ENCODE results near the gene HDAC11. TPM values are rescaled to one million over a fixed set of nuclear protein-coding genes. Genes with fewer than 3 reads are reported as not detected.
A peak's percentile ranks its signal among the peaks of the same experiment; 100 is the strongest.

The HDAC11 gene
- total and polyA plus RNA-seq, 4 donors: 2.5 to 9.0 (median 3.2) TPM

- Histone ChIP-seq H3K4me1 (ENCODE audit: control insufficient read depth in 4 of 4, insufficient read depth in 4 of 4, low read length in 3 of 4) (peaks cover 1 to 13% (median 11%) of the 10 kb centered on the region in 4 donors), H3K27me3 (ENCODE audit: control insufficient read depth in 4 of 4, insufficient read depth in 4 of 4, low read length in 3 of 4) (no peaks in the 10 kb centered on the region), H3K9ac (ENCODE audit: low read depth in 1 of 2, low read length in 2 of 2) (peak overlapping the region; percentile 53 to 58), H3K36me3 (ENCODE audit: control insufficient read depth in 4 of 4, insufficient read depth in 3 of 4, low read depth in 1 of 4, low read length in 3 of 4) (no peaks in the 10 kb centered on the region), H3K4me3 (ENCODE audit: low read depth in 1 of 3, low read length in 3 of 3) (peak overlapping the region; percentile 57 to 97 (median 68)), H3K27ac (ENCODE audit: low read depth in 1 of 2, low read length in 2 of 2) (peak overlapping the region in 1 of 2 donors; percentile 98), H3K9me3 (ENCODE audit: control insufficient read depth in 4 of 4, low read length in 3 of 4) (no peaks in the 10 kb centered on the region)
- WGBS: 10% methylated on average over 7 of the region's 7 CpGs
- DNase-seq (ENCODE audit: low spot score): no peak
- TF ChIP-seq YY1 (IDR thresholded peaks at IDR 0.05): no peak
- TF ChIP-seq, protein P1, sequence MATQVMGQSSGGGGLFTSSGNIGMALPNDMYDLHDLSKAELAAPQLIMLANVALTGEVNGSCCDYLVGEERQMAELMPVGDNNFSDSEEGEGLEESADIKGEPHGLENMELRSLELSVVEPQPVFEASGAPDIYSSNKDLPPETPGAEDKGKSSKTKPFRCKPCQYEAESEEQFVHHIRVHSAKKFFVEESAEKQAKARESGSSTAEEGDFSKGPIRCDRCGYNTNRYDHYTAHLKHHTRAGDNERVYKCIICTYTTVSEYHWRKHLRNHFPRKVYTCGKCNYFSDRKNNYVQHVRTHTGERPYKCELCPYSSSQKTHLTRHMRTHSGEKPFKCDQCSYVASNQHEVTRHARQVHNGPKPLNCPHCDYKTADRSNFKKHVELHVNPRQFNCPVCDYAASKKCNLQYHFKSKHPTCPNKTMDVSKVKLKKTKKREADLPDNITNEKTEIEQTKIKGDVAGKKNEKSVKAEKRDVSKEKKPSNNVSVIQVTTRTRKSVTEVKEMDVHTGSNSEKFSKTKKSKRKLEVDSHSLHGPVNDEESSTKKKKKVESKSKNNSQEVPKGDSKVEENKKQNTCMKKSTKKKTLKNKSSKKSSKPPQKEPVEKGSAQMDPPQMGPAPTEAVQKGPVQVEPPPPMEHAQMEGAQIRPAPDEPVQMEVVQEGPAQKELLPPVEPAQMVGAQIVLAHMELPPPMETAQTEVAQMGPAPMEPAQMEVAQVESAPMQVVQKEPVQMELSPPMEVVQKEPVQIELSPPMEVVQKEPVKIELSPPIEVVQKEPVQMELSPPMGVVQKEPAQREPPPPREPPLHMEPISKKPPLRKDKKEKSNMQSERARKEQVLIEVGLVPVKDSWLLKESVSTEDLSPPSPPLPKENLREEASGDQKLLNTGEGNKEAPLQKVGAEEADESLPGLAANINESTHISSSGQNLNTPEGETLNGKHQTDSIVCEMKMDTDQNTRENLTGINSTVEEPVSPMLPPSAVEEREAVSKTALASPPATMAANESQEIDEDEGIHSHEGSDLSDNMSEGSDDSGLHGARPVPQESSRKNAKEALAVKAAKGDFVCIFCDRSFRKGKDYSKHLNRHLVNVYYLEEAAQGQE (IDR thresholded peaks at IDR 0.05): no peak
- no peak for TF ChIP-seq GABPA (IDR thresholded peaks at IDR 0.05 in 1 of 2, conservative IDR thresholded peaks at IDR 0.05 in 1 of 2)
- TF ChIP-seq HNF4G (IDR thresholded peaks at IDR 0.05): no peak
- no peak for TF ChIP-seq NR2F2 (IDR thresholded peaks at IDR 0.05)
- TF ChIP-seq HNF4A (conservative IDR thresholded peaks at IDR 0.05): no peak
- TF ChIP-seq, protein P2, sequence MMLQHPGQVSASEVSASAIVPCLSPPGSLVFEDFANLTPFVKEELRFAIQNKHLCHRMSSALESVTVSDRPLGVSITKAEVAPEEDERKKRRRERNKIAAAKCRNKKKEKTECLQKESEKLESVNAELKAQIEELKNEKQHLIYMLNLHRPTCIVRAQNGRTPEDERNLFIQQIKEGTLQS (IDR thresholded peaks at IDR 0.05): no peak
- TF ChIP-seq JUND (IDR thresholded peaks at IDR 0.05): no peak
- TF ChIP-seq FOXA1 (IDR thresholded peaks at IDR 0.05): no peak
Measured at GRCh38 chr3:13451301-13451673, 28.8 kb upstream of the HDAC11 start.

- Histone ChIP-seq H3K9me3 (ENCODE audit: control insufficient read depth in 4 of 4, low read length in 3 of 4) (no peaks in the 10 kb centered on the region), H3K27me3 (ENCODE audit: control insufficient read depth in 4 of 4, insufficient read depth in 4 of 4, low read length in 3 of 4) (no peaks in the 10 kb centered on the region), H3K9ac (ENCODE audit: low read depth in 1 of 2, low read length in 2 of 2) (peak overlapping the region in 1 of 2 donors; percentile 54), H3K36me3 (ENCODE audit: control insufficient read depth in 4 of 4, insufficient read depth in 3 of 4, low read depth in 1 of 4, low read length in 3 of 4) (no peaks in the 10 kb centered on the region), H3K4me1 (ENCODE audit: control insufficient read depth in 4 of 4, insufficient read depth in 4 of 4, low read length in 3 of 4) (peaks cover 1 to 13% (median 11%) of the 10 kb centered on the region in 4 donors), H3K27ac (ENCODE audit: low read depth in 1 of 2, low read length in 2 of 2) (peak overlapping the region; percentile 80 to 98), H3K4me3 (ENCODE audit: low read depth in 1 of 3, low read length in 3 of 3) (peak overlapping the region in 2 of 3 donors; percentile 5 to 57)
- DNase-seq (ENCODE audit: low spot score): peak; percentile 49
- WGBS: 18% methylated on average over 12 of the region's 12 CpGs
- TF ChIP-seq TAF1 (conservative IDR thresholded peaks at IDR 0.05): no peak
- TF ChIP-seq, protein P1 (IDR thresholded peaks at IDR 0.05): no peak
- peak; percentile 65 for TF ChIP-seq CTCF (IDR thresholded peaks at IDR 0.05; ENCODE audit: low read depth, low read length, missing input control)
- no peak for TF ChIP-seq SP1 (IDR thresholded peaks at IDR 0.05)
- TF ChIP-seq EGR1 (IDR thresholded peaks at IDR 0.05; ENCODE audit: low read depth in 2 of 2): no peak
- peak; percentile 91 to 94 for TF ChIP-seq RAD21 (IDR thresholded peaks at IDR 0.05)
- TF ChIP-seq NR2F2 (IDR thresholded peaks at IDR 0.05): no peak
- TF ChIP-seq, protein P2 (IDR thresholded peaks at IDR 0.05): no peak
- TF ChIP-seq RXRA (IDR thresholded peaks at IDR 0.05): peak in 1 of 2 donors; percentile 7
- no peak for TF ChIP-seq FOXA2 (IDR thresholded peaks at IDR 0.05)
- peak; percentile 10 to 24 for TF ChIP-seq HNF4A (conservative IDR thresholded peaks at IDR 0.05)
- no peak for TF ChIP-seq FOXA1 (IDR thresholded peaks at IDR 0.05)
- TF ChIP-seq JUND (IDR thresholded peaks at IDR 0.05): no peak
- peak; percentile 57 for TF ChIP-seq YY1 (IDR thresholded peaks at IDR 0.05)
- no peak for TF ChIP-seq MAX (IDR thresholded peaks at IDR 0.05)
Measured at GRCh38 chr3:13452490-13453335, 27.4 kb upstream of the HDAC11 start.
